GM10266 (cell line): ENCODE data around the gene DSG2.

Source experiments
- DNase-seq: peaks from one replicate; pipeline ENCODE4 v3.0.0; 2012; ENCODE audit errors: extremely low spot score
- TF ChIP-seq, protein P1 (sequence below): IDR thresholded peaks from 2 replicates; pipeline ENCODE4 v1.5.1; 2012; ENCODE audit warnings: mild to moderate bottlenecking, low read depth; ENCODE audit not compliant: control insufficient read depth, insufficient read depth; ENCODE audit errors: missing control alignments

DSG2 gene

DNA sequence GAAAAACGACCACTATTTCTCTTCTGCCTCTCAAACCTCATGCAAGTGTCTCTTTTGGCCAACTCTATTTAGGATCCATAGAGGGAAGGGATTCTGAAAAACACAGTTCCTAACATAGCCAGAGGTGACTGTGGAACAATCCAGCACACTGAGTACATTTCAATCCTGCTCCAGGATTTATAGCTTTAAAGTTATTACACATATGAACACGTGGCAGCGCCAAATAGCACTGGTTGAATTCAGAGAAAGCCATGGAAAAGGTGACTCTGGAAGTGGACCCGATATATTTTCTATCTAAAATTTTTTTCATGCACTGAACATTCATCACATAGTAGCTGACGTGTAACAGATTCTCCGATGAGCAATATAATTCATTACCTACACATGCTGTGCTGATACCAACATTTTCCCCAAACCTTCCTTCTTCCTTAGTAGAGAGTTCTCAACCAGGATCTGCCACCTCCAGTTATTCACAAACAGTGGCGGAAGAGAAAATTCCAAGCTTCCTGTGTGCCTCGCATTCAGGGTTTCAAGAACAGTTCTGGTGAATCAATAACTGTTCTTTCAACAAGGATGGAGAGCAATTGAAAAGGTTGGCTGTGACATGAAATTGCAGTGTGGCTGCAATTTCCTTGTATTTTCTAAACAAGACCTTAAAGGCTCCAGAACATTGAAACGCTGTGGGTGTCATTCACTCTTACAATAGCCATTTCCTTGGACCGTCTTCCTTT lies 68.0 kb downstream of the DSG2 start:
- TF ChIP-seq, protein P1, sequence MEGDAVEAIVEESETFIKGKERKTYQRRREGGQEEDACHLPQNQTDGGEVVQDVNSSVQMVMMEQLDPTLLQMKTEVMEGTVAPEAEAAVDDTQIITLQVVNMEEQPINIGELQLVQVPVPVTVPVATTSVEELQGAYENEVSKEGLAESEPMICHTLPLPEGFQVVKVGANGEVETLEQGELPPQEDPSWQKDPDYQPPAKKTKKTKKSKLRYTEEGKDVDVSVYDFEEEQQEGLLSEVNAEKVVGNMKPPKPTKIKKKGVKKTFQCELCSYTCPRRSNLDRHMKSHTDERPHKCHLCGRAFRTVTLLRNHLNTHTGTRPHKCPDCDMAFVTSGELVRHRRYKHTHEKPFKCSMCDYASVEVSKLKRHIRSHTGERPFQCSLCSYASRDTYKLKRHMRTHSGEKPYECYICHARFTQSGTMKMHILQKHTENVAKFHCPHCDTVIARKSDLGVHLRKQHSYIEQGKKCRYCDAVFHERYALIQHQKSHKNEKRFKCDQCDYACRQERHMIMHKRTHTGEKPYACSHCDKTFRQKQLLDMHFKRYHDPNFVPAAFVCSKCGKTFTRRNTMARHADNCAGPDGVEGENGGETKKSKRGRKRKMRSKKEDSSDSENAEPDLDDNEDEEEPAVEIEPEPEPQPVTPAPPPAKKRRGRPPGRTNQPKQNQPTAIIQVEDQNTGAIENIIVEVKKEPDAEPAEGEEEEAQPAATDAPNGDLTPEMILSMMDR, result no peak
- no peak for DNase-seq

DNA sequence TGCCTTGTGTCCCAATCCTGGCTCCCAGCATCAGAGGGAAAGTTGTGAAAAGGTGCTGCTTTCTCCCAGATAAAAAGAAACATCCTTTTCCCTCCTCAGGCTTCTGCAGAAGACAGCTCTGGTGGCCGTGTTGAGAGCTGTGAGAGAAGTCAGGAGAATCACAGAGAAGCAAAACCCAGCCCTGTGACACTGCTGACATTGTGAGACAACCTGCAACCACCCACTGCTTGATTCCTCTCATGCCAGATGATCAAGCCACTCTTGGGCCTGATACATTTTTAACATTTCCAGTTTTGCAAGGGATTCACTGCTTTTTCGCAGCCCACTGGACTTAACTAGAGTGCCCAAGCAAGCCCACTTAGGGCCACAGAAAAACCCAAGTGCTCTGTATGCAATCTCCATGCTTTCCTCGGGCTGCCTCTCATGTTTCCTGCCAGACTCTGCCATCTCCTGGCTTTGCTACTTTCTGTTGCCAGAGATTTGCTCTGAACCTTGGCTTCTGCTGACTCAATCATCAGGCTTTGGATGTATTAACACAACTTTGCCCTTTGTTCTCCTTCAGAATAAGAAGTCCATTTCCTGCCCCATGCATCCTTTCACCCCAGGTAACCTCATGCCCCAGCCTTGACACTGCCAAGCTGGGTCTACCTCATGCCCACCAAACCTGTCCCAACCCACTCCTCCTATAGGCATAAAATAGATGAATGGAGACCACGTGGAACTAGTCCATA lies 68.8 kb downstream of the DSG2 start:
- TF ChIP-seq, protein P1, result no peak
- DNase-seq, result no peak

DNA sequence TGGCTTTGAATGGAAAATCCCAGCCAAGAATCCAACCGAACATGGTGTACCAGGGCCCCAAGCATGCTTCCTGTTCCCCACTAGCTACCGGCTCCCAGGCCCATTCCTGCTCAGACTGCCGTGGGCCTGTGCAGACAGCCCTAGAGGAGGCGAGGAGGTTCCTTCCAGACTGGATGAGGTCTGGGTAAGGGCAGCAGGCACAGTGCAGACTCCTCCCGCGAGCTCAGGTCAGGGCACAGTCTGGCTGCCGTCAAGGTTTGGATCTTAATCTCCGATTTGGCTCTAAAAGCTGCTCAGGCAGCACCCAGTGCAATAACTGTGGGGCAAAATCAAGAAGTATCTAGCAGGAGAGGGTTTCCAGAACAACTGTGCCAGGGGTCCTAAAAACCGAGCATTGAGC lies 74.4 kb downstream of the DSG2 start:
- TF ChIP-seq, protein P1, result no peak
- DNase-seq, result no peak

DNA sequence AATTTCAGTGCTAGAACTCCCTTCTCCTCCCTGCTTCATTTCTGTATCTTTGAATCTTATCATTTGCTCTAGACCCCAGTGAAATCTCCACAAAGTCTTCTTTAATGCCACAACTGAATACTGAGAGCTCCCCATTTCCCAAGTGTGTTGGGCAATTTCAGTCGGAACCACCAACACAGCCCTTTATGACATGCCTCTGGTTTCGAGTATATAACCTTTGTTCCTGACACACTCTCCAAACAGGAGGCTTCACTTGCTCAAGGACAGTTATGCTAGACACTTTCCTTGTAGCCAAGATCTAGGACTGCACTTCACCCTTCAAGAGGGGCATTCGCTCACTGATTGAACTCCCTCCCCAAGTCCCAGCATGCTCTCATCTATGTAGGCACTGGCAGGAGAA lies 75.1 kb downstream of the DSG2 start:
- TF ChIP-seq, protein P1, result no peak
- no peak for DNase-seq

DNA sequence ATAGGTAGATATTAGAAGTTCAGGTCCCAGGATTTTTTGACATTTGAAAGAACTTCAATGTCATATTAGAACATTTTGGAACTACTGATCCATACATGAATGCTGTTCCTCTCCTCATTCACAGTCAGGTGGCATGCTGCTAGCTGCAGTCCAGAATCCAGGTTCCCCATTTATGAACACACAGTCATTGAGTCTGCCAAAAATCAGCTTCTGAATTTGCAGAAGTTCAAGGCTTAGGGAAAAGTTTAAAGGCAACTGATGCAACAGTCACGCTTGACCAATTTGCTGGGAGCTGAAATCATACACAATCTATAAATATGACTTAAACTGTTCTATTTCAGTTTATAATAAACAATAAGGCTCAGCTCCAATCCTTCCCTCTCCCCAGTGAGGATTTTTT lies 76.4 kb downstream of the DSG2 start:
- TF ChIP-seq, protein P1, result no peak
- DNase-seq, result no peak

DNA sequence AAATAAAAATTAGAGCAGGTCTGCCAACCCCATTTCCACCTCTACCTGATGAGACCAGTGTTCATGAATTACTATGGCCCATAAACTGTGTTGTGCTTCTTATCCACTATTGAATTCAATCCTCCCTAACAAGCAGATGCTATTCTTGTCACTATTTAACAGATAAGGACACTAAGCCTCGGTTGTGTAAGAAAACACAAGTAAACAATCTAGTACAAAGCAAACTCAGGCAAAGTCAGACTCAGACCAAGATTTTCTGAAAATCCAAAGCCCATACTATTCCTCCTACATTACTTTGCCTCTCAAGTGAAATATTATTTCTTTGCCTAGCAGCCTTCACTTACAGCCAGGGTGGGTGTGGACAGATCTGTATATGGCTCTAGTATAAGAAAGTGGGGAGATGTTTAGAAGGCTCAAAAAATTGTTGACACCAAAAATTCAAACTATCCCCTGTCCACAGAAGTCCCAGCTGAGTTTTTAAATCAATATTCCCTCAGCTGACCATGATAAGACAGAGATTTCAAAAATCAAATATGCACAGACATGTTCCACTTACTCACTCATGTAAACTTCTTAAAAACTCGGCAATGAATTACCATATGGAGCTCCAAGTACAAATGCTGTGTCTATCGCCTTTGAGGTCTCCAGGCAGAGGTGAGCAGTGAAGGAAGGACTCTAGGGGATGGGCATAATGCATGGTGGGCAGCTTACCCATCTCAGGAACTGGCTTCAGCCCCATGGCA lies 77.7 kb downstream of the DSG2 start:
- TF ChIP-seq, protein P1, result no peak
- DNase-seq, result no peak
